ENCODE data around the gene RERE. TPM values are rescaled to one million over a fixed set of nuclear protein-coding genes. Genes with fewer than 3 reads are reported as not detected.

Gene RERE
- total RNA-seq, 2 donors from 2014 or later, result 207 to 322 TPM

DNA sequence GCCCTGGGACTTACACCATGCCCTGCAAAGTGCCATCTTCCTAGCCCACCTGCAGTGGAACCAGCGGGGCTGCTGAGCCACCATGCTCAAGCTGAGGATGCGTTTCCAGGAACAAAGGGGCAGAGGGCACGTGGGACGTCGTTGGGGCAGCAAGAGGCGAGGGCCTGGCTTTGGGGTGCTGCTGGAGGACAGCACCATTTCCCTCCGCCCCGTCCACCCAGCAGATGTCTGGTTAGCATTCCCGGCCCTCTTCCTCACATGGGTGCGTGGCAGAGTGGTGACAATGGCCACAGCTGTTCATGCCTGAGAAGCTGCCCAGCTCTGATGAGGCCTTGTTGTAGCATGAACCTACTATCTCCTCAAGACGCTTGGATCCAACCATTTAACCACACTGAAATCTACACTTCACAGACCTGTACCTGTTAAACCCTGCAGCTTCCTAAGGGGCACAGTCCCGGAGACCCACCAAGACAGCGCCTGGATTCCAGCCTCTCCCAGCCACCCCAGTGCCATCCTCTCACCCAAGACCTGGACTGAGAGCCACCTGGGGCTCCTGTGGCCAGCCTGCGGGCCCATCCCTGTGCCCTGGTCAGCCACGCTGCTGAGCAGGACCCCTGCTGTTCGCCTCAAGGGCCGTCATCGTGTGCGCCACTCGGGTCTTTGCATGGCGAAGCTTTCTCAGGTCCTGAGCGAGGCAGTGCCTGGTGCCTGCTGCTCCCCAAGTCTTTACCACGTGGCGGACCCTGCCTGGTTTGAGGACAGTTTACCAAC is 466.3 kb downstream of the RERE start:
- 92% methylated on average over 24 of the region's 24 CpGs for WGBS
- intact Hi-C loops (cut with DNase I), result no loop called here
- DNase-seq (ENCODE audit: low spot score), result no peak
- H3K4me3 ChIP-seq, result no peak overlapping the region
- peaks cover 6 to 16% of the 10 kb centered on the region in 2 donors for H3K36me3 ChIP-seq
- H3K27me3 ChIP-seq (replicated peaks; ENCODE audit: insufficient read depth), result no peaks in the 10 kb centered on the region
- TF ChIP-seq POLR2A (IDR thresholded peaks at IDR 0.05) (no peak), POLR2AphosphoS5 (IDR thresholded peaks at IDR 0.05) (no peak)
- TF ChIP-seq, protein P1, sequence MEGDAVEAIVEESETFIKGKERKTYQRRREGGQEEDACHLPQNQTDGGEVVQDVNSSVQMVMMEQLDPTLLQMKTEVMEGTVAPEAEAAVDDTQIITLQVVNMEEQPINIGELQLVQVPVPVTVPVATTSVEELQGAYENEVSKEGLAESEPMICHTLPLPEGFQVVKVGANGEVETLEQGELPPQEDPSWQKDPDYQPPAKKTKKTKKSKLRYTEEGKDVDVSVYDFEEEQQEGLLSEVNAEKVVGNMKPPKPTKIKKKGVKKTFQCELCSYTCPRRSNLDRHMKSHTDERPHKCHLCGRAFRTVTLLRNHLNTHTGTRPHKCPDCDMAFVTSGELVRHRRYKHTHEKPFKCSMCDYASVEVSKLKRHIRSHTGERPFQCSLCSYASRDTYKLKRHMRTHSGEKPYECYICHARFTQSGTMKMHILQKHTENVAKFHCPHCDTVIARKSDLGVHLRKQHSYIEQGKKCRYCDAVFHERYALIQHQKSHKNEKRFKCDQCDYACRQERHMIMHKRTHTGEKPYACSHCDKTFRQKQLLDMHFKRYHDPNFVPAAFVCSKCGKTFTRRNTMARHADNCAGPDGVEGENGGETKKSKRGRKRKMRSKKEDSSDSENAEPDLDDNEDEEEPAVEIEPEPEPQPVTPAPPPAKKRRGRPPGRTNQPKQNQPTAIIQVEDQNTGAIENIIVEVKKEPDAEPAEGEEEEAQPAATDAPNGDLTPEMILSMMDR (IDR thresholded peaks at IDR 0.05), result no peak
- H3K9me3 ChIP-seq, result no peaks in the 10 kb centered on the region
- peak overlapping the region in 1 of 2 donors; percentile 69 for H3K27ac ChIP-seq
- H3K4me1 ChIP-seq (replicated peaks), result peaks cover 12% of the 10 kb centered on the region

DNA sequence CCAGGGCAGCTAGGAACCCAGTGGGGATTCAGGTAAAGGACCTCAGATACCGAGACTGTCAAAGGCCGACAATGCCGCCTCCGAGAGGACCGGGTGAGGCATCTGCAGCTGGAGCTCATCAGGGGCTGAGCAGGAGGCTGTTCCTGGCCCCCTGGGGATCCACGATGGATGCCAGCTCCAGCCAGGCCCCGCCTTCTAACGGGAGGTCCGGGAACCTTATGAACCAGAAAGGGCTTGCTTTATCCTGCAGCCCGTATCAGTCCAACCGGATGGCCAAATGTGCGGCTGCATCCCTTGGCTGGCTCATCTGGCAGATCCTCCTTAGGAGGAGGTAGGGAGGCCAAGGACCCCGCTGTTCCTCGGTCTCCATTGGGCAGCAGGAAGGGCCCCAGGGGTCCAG is 467.5 kb downstream of the RERE start:
- Histone ChIP-seq H3K27me3 (replicated peaks; ENCODE audit: insufficient read depth) (no peaks in the 10 kb centered on the region), H3K36me3 (peaks cover 0 to 5% of the 10 kb centered on the region in 2 donors), H3K4me1 (replicated peaks) (peaks cover 12% of the 10 kb centered on the region), H3K27ac (peak overlapping the region; percentile 39 to 41), H3K4me3 (no peak overlapping the region), H3K9me3 (no peaks in the 10 kb centered on the region)
- no peak for DNase-seq (ENCODE audit: low spot score)
- intact Hi-C loops (cut with DNase I), result loop anchor here (2.0 kb wide), 1 partner anchor 369 kb away; no protein-coding TSS in a partner anchor
- TF ChIP-seq POLR2AphosphoS5 (IDR thresholded peaks at IDR 0.05) (no peak), POLR2A (IDR thresholded peaks at IDR 0.05) (no peak)
- TF ChIP-seq, protein P1 (IDR thresholded peaks at IDR 0.05), result no peak
- 34% methylated on average over 14 of the region's 14 CpGs for WGBS

GRCh38 chr1:8349473-8349865 is 468.0 kb downstream of the RERE start:
- no peak for DNase-seq (ENCODE audit: low spot score)
- H3K36me3 ChIP-seq, result no peaks in the 10 kb centered on the region
- no peak overlapping the region for H3K4me3 ChIP-seq
- peak overlapping the region; percentile 39 to 41 for H3K27ac ChIP-seq
- no peaks in the 10 kb centered on the region for H3K27me3 ChIP-seq (replicated peaks; ENCODE audit: insufficient read depth)
- peaks cover 12% of the 10 kb centered on the region for H3K4me1 ChIP-seq (replicated peaks)
- H3K9me3 ChIP-seq, result no peaks in the 10 kb centered on the region
- WGBS, result 90% methylated on average over 9 of the region's 9 CpGs
- intact Hi-C loops (cut with DNase I), result loop anchor here (2.0 kb wide), 1 partner anchor 369 kb away; no protein-coding TSS in a partner anchor
- no peak for TF ChIP-seq POLR2A (IDR thresholded peaks at IDR 0.05)
- TF ChIP-seq POLR2AphosphoS5 (IDR thresholded peaks at IDR 0.05), result no peak
- TF ChIP-seq, protein P1 (IDR thresholded peaks at IDR 0.05), result no peak

DNA sequence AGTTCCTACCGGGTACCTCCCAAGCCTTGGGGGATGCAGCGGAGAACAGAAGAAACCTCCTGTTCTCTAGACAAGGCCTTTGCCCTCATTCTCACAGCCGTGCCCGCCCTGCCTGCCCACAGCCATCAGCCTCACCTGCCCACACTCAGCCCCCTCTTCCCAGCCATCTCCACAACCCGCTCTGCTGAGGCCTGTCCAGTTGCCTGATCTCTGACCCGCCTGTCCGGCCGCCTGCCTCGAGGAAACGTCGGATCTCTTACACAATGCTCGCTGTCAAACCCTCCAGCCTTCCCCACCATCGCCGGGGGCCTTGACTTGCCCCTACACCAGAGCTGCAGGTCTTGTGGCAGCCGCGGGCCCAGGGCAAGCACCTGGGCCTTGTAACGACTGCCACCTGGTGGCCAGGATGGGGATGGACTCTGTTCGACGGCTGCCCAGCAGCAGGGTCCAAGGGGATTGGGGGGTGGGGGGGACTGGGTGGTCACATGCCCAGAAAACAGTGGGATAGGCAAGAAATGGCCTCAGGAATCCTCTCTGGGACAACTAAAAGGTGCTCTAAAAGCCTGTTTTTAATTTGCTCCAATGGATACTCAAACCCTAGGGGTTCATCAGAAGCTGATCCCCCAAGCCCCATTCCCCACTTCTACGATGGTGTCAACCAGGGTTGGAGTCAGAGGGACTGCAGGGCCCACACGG is 468.5 kb downstream of the RERE start:
- no peaks in the 10 kb centered on the region for H3K27me3 ChIP-seq (replicated peaks; ENCODE audit: insufficient read depth)
- TF ChIP-seq POLR2A (IDR thresholded peaks at IDR 0.05), result no peak
- TF ChIP-seq, protein P1 (IDR thresholded peaks at IDR 0.05), result peak; percentile 81 to 88 (median 86)
- H3K27ac ChIP-seq, result peak overlapping the region; percentile 39 to 41
- 27% methylated on average over 21 of the region's 21 CpGs for WGBS
- no peaks in the 10 kb centered on the region for H3K36me3 ChIP-seq
- H3K4me3 ChIP-seq, result no peak overlapping the region
- H3K4me1 ChIP-seq (replicated peaks), result peaks cover 12% of the 10 kb centered on the region
- intact Hi-C loops (cut with DNase I), result loop anchor here (2.0 kb wide), 1 partner anchor 368 kb away; no protein-coding TSS in a partner anchor
- no peaks in the 10 kb centered on the region for H3K9me3 ChIP-seq
- DNase-seq (ENCODE audit: low spot score), result peak; percentile 68
